Measurements from ENCODE around the gene ETV4.
A peak's percentile ranks its signal among the peaks of the same experiment; 100 is the strongest.
"Not testable (repeated sequence)": the region's sequence is repeated elsewhere in the genome, so short reads cannot be mapped to it uniquely, and the experiment has no call there.

Gene ETV4

GRCh38 chr17:43517161-43517560 lies 29.0 kb downstream of the ETV4 start:
- H3K4me3 ChIP-seq (ENCODE audit: low read length): no peak overlapping the region
- DNase-seq (ENCODE audit: low read depth): no peak
- TF ChIP-seq, protein P1, sequence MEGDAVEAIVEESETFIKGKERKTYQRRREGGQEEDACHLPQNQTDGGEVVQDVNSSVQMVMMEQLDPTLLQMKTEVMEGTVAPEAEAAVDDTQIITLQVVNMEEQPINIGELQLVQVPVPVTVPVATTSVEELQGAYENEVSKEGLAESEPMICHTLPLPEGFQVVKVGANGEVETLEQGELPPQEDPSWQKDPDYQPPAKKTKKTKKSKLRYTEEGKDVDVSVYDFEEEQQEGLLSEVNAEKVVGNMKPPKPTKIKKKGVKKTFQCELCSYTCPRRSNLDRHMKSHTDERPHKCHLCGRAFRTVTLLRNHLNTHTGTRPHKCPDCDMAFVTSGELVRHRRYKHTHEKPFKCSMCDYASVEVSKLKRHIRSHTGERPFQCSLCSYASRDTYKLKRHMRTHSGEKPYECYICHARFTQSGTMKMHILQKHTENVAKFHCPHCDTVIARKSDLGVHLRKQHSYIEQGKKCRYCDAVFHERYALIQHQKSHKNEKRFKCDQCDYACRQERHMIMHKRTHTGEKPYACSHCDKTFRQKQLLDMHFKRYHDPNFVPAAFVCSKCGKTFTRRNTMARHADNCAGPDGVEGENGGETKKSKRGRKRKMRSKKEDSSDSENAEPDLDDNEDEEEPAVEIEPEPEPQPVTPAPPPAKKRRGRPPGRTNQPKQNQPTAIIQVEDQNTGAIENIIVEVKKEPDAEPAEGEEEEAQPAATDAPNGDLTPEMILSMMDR (conservative IDR thresholded peaks at IDR 0.05; ENCODE audit: low read depth, low read length): no peak

DNA sequence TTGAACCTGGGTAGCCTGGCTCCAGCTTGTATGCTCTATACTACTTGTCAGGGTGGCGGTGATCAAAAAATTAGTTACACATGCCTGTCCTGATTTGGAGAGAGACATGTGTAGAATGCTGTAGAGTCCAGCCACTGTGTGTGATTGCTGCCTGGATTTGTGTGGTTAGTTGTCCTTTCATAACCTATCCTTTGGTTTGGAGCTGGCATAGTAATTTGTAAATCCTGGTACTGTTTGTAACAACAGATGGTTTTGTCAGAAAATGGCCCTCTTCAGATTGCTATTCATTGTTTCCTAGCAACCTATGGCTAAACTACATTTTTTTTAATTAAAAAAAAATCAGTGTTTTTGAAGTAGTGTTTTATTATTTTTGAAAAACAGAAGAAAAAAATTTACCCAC lies 30.5 kb downstream of the ETV4 start:
- DNase-seq (ENCODE audit: low read depth): no peak
- TF ChIP-seq, protein P1 (conservative IDR thresholded peaks at IDR 0.05; ENCODE audit: low read depth, low read length): no peak

GRCh38 chr17:43511199-43511598 lies 34.9 kb downstream of the ETV4 start:
- H3K4me3 ChIP-seq (ENCODE audit: low read length); DNase-seq (ENCODE audit: low read depth): not testable (repeated sequence)

More for the DNA sequence above, 30.5 kb downstream of the ETV4 start:
- H3K4me3 ChIP-seq (ENCODE audit: low read length): no peak overlapping the region

- H3K4me3 ChIP-seq (ENCODE audit: low read length); DNase-seq (ENCODE audit: low read depth): not testable (repeated sequence)
Observed at GRCh38 chr17:43509440-43509839, 36.7 kb downstream of the ETV4 start.

DNA sequence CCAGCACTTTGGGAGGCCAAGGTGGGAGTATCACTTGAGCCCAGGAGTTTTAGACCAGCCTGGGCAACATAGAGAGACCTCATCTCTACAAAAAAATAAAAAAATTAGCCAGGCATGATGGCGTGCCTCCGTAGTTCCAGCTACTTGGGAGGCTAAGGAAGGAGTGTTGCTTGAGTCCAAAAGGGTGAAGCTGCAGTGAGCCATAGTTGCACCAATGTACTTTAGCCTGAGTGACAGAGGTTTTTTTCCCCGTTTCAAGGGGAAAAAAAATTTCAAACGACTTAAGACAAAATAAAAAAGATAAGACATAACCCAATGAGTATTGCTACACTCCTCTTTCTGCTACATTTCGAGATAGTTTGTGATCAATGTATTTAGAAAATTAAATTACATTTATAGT lies 55.5 kb downstream of the ETV4 start:
- TF ChIP-seq, protein P1 (conservative IDR thresholded peaks at IDR 0.05; ENCODE audit: low read depth, low read length): no peak
- DNase-seq (ENCODE audit: low read depth): no peak
- no peak overlapping the region for H3K4me3 ChIP-seq (ENCODE audit: low read length)

GRCh38 chr17:43483674-43484551 lies 62.2 kb downstream of the ETV4 start, which contains the start of gene DHX8:
DHX8 (plus strand) TSS chr17:43483975; CDS start chr17:43484038, 63 bp downstream.
- DNase-seq (ENCODE audit: low read depth): peak; percentile 96
- TF ChIP-seq, protein P1 (conservative IDR thresholded peaks at IDR 0.05; ENCODE audit: low read depth, low read length): peak; percentile 100
- peak within 1 kb of the TSS; percentile 99 for H3K4me3 ChIP-seq (ENCODE audit: low read length)

DNA sequence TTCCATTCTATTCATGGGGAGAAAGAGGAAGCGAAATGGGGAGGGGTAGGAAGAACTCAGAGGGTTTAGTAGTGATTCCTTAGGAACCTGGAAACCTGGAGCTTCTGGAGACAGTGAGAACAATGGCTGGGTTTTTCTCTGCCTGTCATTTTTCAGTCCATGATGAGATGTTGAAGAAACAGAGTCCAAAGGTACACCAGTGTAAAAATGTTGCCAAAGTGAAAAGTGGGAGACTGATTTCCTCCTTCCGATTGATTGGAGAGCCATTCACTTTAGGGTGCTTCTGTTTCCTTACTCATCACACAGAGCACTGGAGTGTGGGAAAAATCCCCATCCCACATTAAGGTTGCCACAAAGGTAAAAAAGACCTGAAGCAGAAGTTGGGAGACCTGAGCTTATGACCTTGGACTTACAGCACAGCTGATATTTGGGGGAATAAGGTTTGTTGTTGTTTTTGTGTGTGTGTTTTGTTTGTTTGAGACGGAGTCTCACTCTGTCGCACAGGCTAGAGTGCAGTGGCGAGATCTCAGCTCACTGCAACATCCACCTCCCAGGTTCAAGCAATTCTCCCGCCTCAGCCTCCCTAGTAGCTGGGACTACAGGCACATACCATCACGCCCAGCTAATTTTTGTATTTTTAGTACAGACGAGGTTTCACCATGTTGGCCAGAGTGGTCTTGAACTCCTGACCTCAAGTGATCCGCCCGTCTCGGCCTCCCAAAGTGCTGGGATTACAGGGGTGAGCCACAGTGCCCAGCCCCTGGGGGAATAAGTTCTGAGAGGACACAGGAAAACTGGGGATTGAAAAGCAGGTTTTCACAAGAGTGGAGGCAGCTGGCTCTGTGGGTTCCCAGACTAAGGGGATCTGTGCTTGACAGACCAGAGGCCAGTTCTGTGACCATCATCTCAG lies 63.8 kb downstream of the ETV4 start:
- TF ChIP-seq, protein P1 (conservative IDR thresholded peaks at IDR 0.05; ENCODE audit: low read depth, low read length): no peak
- DNase-seq (ENCODE audit: low read depth): no peak
- H3K4me3 ChIP-seq (ENCODE audit: low read length): no peak overlapping the region
